BLaER1 treated with 17β-estradiol and CSF1 and Interleukin-3, amounts not matched to agents 10 nM and 100 nM (cell line): ENCODE data around the gene WDR53.

ENCODE experiments used
- H3K27ac ChIP-seq, 11 experiments: shearing (Covaris generic); formaldehyde crosslinking; 2 replicates each; pipeline ENCODE4 v1.8.1; 2022
- H3K27me3 ChIP-seq, 11 experiments: shearing (Covaris generic); formaldehyde crosslinking; 2 replicates each; pipeline ENCODE4 v1.8.1; 2022
- H3K36me3 ChIP-seq, 11 experiments: shearing (Covaris generic); formaldehyde crosslinking; 2 replicates each; pipeline ENCODE4 v1.8.1; 2022
- H3K4me1 ChIP-seq, 10 experiments: shearing (Covaris generic); formaldehyde crosslinking; 2 replicates each; pipeline ENCODE4 v1.8.1; 2022
- H3K4me2 ChIP-seq, 11 experiments: shearing (Covaris generic); formaldehyde crosslinking; 2 replicates each; pipeline ENCODE4 v1.8.1; 2022
- H3K4me3 ChIP-seq, 10 experiments: shearing (Covaris generic); formaldehyde crosslinking; 2 replicates each; pipeline ENCODE4 v1.8.1; 2022
- H3K9ac ChIP-seq, 11 experiments: shearing (Covaris generic); formaldehyde crosslinking; 2 replicates each; pipeline ENCODE4 v1.8.1; 2022
- H3K9me3 ChIP-seq, 11 experiments: shearing (Covaris generic); formaldehyde crosslinking; replicated peaks in 1 of 11; 2 replicates each; pipeline ENCODE4 v1.8.1; 2022
- H4K20me1 ChIP-seq, 11 experiments: shearing (Covaris generic); formaldehyde crosslinking; 2 replicates each; pipeline ENCODE4 v1.8.1; 2022
- Cebpa-rat ChIP-seq, 11 experiments: shearing (Covaris generic); IDR thresholded peaks; 2 replicates each; pipeline ENCODE4 v1.8.1; 2022

The WDR53 gene

GRCh38 chr3:196547067-196547466 is 21.3 kb downstream of the WDR53 start:
- no peak overlapping the region for H3K9ac ChIP-seq
- H3K4me3 ChIP-seq: no peak overlapping the region
- H3K36me3 ChIP-seq: peaks cover 0 to 25% (median 6%) of the 10 kb centered on the region in 11 experiments; a peak in 13 of 22 replicates
- TF ChIP-seq Cebpa-rat (IDR thresholded peaks at IDR 0.05): no peak
- H3K27ac ChIP-seq: no peak overlapping the region
- H3K4me1 ChIP-seq: no peaks in the 10 kb centered on the region
- no peaks in the 10 kb centered on the region for H4K20me1 ChIP-seq
- H3K9me3 ChIP-seq: peaks cover 37 to 52% (median 45%) of the 10 kb centered on the region in 11 experiments
- H3K27me3 ChIP-seq: no peaks in the 10 kb centered on the region
- no peak overlapping the region for H3K4me2 ChIP-seq

GRCh38 chr3:196546537-196546936 is 21.8 kb downstream of the WDR53 start:
- H3K4me3 ChIP-seq: no peak overlapping the region
- H3K27me3 ChIP-seq: no peaks in the 10 kb centered on the region
- H4K20me1 ChIP-seq: no peaks in the 10 kb centered on the region
- no peak overlapping the region for H3K9ac ChIP-seq
- no peaks in the 10 kb centered on the region for H3K4me1 ChIP-seq
- peaks cover 0 to 25% (median 3%) of the 10 kb centered on the region in 11 experiments; a peak in 13 of 22 replicates for H3K36me3 ChIP-seq
- peaks cover 36 to 48% (median 41%) of the 10 kb centered on the region in 11 experiments for H3K9me3 ChIP-seq
- H3K27ac ChIP-seq: no peak overlapping the region
- H3K4me2 ChIP-seq: no peak overlapping the region
- TF ChIP-seq Cebpa-rat (IDR thresholded peaks at IDR 0.05): no peak

GRCh38 chr3:196544491-196544992 is 23.8 kb downstream of the WDR53 start:
- H3K27ac ChIP-seq: no peak overlapping the region
- H3K36me3 ChIP-seq: peaks cover 0 to 6% (median 0%) of the 10 kb centered on the region in 11 experiments; a peak in 7 of 22 replicates
- H3K27me3 ChIP-seq: no peaks in the 10 kb centered on the region
- peaks cover 16 to 28% (median 21%) of the 10 kb centered on the region in 11 experiments for H3K9me3 ChIP-seq
- no peak overlapping the region for H3K4me2 ChIP-seq
- H3K4me3 ChIP-seq: no peak overlapping the region
- TF ChIP-seq Cebpa-rat (IDR thresholded peaks at IDR 0.05): no peak
- H4K20me1 ChIP-seq: no peaks in the 10 kb centered on the region
- no peak overlapping the region for H3K9ac ChIP-seq
- no peaks in the 10 kb centered on the region for H3K4me1 ChIP-seq

- Histone ChIP-seq H3K4me3 (no peak overlapping the region), H3K27me3 (no peaks in the 10 kb centered on the region), H3K9me3 (peaks cover 0 to 5% (median 0%) of the 10 kb centered on the region in 11 experiments; a peak in 1 of 22 replicates), H3K4me2 (no peak overlapping the region), H3K36me3 (no peaks in the 10 kb centered on the region), H3K27ac (no peak overlapping the region), H3K9ac (no peak overlapping the region), H3K4me1 (no peaks in the 10 kb centered on the region), H4K20me1 (no peaks in the 10 kb centered on the region)
- no peak; a peak in 1 of 22 replicates for TF ChIP-seq Cebpa-rat (IDR thresholded peaks at IDR 0.05)
Measured at GRCh38 chr3:196541684-196542445, 26.5 kb downstream of the WDR53 start.

GRCh38 chr3:196537319-196537984 is 30.9 kb downstream of the WDR53 start:
- no peak overlapping the region for H3K4me2 ChIP-seq
- no peak overlapping the region for H3K4me3 ChIP-seq
- no peak overlapping the region for H3K9ac ChIP-seq
- H3K36me3 ChIP-seq: no peaks in the 10 kb centered on the region
- no peak overlapping the region for H3K27ac ChIP-seq
- no peaks in the 10 kb centered on the region for H3K4me1 ChIP-seq
- no peak for TF ChIP-seq Cebpa-rat (IDR thresholded peaks at IDR 0.05)
- H4K20me1 ChIP-seq: no peaks in the 10 kb centered on the region
- H3K27me3 ChIP-seq: no peaks in the 10 kb centered on the region
- H3K9me3 ChIP-seq: 0 out of 22 replicates have a peak, but pooled peaks cover 0 to under 1% (median 0%) of the 10 kb centered on the region in 11 experiments

- no peak overlapping the region for H3K4me2 ChIP-seq
- no peaks in the 10 kb centered on the region for H3K27me3 ChIP-seq
- H3K9ac ChIP-seq: no peak overlapping the region
- no peak overlapping the region for H3K4me3 ChIP-seq
- H3K27ac ChIP-seq: no peak overlapping the region
- no peak for TF ChIP-seq Cebpa-rat (IDR thresholded peaks at IDR 0.05)
- H4K20me1 ChIP-seq: no peaks in the 10 kb centered on the region
- H3K4me1 ChIP-seq: peaks cover 0 to 3% (median 0%) of the 10 kb centered on the region in 10 experiments; a peak in 1 of 20 replicates
- peaks cover 9 to 28% (median 17%) of the 10 kb centered on the region in 11 experiments; a peak in 19 of 22 replicates for H3K9me3 ChIP-seq
- no peaks in the 10 kb centered on the region for H3K36me3 ChIP-seq
Measured at GRCh38 chr3:196533260-196533681, 35.1 kb downstream of the WDR53 start.

- Histone ChIP-seq H3K36me3 (no peaks in the 10 kb centered on the region), H3K4me1 (peaks cover 0 to 13% (median 6%) of the 10 kb centered on the region in 10 experiments; a peak in 10 of 20 replicates)
- no peak for TF ChIP-seq Cebpa-rat (IDR thresholded peaks at IDR 0.05)
Measured at GRCh38 chr3:196531418-196531817, 36.9 kb downstream of the WDR53 start.

GRCh38 chr3:196528639-196529233 is 39.6 kb downstream of the WDR53 start:
- Histone ChIP-seq H3K27me3 (no peaks in the 10 kb centered on the region), H3K4me3 (peak overlapping the region; percentile 43 to 65 (median 53)), H3K4me2 (peak overlapping the region; percentile 49 to 78 (median 68)), H3K36me3 (no peaks in the 10 kb centered on the region), H3K27ac (peak overlapping the region; percentile 5 to 74 (median 58); a peak in 19 of 22 replicates), H3K9me3 (peaks cover 9 to 40% (median 18%) of the 10 kb centered on the region in 11 experiments; a peak in 20 of 22 replicates), H3K9ac (peak overlapping the region; percentile 52 to 75 (median 68); a peak in 21 of 22 replicates), H3K4me1 (peaks cover 0 to 13% (median 6%) of the 10 kb centered on the region in 10 experiments; a peak in 10 of 20 replicates), H4K20me1 (no peaks in the 10 kb centered on the region)
- no peak for TF ChIP-seq Cebpa-rat (IDR thresholded peaks at IDR 0.05)

More at GRCh38 chr3:196531418-196531817, 36.9 kb downstream of the WDR53 start:
- Histone ChIP-seq H3K9me3 (peaks cover 9 to 28% (median 18%) of the 10 kb centered on the region in 11 experiments; a peak in 19 of 22 replicates), H4K20me1 (no peaks in the 10 kb centered on the region), H3K4me2 (no peak overlapping the region), H3K4me3 (no peak overlapping the region), H3K27me3 (no peaks in the 10 kb centered on the region), H3K9ac (no peak overlapping the region), H3K27ac (no peak overlapping the region)

GRCh38 chr3:196525141-196525540 is 43.2 kb downstream of the WDR53 start:
- H3K27me3 ChIP-seq: no peaks in the 10 kb centered on the region
- TF ChIP-seq Cebpa-rat (IDR thresholded peaks at IDR 0.05): no peak
- peaks cover 0 to 13% (median 6%) of the 10 kb centered on the region in 10 experiments; a peak in 10 of 20 replicates for H3K4me1 ChIP-seq
- H3K9me3 ChIP-seq: peaks cover 32 to 57% (median 36%) of the 10 kb centered on the region in 11 experiments
- no peak overlapping the region for H3K27ac ChIP-seq
- no peak overlapping the region for H3K4me2 ChIP-seq
- H4K20me1 ChIP-seq: no peaks in the 10 kb centered on the region
- H3K9ac ChIP-seq: no peak overlapping the region
- no peak overlapping the region for H3K4me3 ChIP-seq
- no peaks in the 10 kb centered on the region; a peak in 2 of 22 replicates for H3K36me3 ChIP-seq
